Endothelial cell of umbilical vein (primary cell): ENCODE measurements around the gene NQO1. TPM values are rescaled to one million over a fixed set of nuclear protein-coding genes. Genes with fewer than 3 reads are reported as not detected.

Source experiments
- BruUV-seq: library from RNA; stranded (reverse); fragments of 400-500 nt; replicated peaks from 2 replicates; lab custom pipeline; 2021; lab: Mats Ljungman, UMichigan
- CTCF ChIA-PET: fragments of 300-600, 350-600 bp; sonication (Branson Sonifier 250); formaldehyde crosslinking; loops from one replicate; lab custom pipeline; 2021; ENCODE audit warnings: antibody characterized with exemption, inconsistent platforms; lab: Charles Lee
- POLR2A ChIA-PET: fragments of 300-600, 350-600 bp; sonication (Branson Sonifier 250); formaldehyde crosslinking; loops from one replicate; lab custom pipeline; 2021; ENCODE audit warnings: antibody characterized with exemption, inconsistent platforms; lab: Charles Lee
- DNase-seq: peaks from one replicate; pipeline ENCODE4 v3.0.0-alpha.2; 2011; ENCODE audit warnings: low read depth, low spot score
- FAIRE-seq: peaks from 2 replicates; lab custom pipeline; 2011; peaks lifted over from hg19 to GRCh38; lab: Jason Lieb, UNC
- H2AFZ ChIP-seq: 2 replicates; pipeline ENCODE4 v1.6.0; 2012; ENCODE audit warnings: low read depth, low read length, control low read depth, inconsistent platforms
- H3K27ac ChIP-seq: 2 replicates; pipeline ENCODE4 v1.5.1; 2011; ENCODE audit warnings: low read depth, mild to moderate bottlenecking, control low read depth, low read length, moderate library complexity; ENCODE audit not compliant: insufficient read depth
- H3K27me3 ChIP-seq, 2 experiments: 2 replicates each; pipeline versions ENCODE4 v1.6.0 to v1.6.1; 2011; ENCODE audit warnings: low read length in 2 of 2, mixed read lengths in 1 of 2; ENCODE audit not compliant: control insufficient read depth in 2 of 2, insufficient read depth in 2 of 2
- H3K36me3 ChIP-seq, 2 experiments: 2 replicates in 1 of 2; 3 replicates in 1 of 2; pipeline ENCODE4 v1.5.1; 2011; ENCODE audit warnings: low read length in 2 of 2, mild to moderate bottlenecking in 1 of 2, moderate library complexity in 1 of 2; ENCODE audit not compliant: control insufficient read depth in 2 of 2, insufficient read depth in 2 of 2; ENCODE audit errors: extremely low read depth in 1 of 2
- H3K4me1 ChIP-seq: 3 replicates; pipeline ENCODE4 v1.5.1; 2011; ENCODE audit warnings: mild to moderate bottlenecking, low read length; ENCODE audit not compliant: control insufficient read depth, insufficient read depth; ENCODE audit errors: extremely low read depth
- H3K4me2 ChIP-seq: 2 replicates; pipeline ENCODE4 v1.6.1; 2011; ENCODE audit warnings: low read length, control low read depth, mixed read lengths; ENCODE audit not compliant: insufficient read depth
- H3K4me3 ChIP-seq, 3 experiments: fragments of 200-600 bp in 1 of 3; sonication (generic), shearing (Covaris generic) in 1 of 3; replicated peaks in 1 of 3; 2 replicates each; pipeline ENCODE4 v1.5.1; 2011 to 2016; ENCODE audit warnings: control low read depth in 3 of 3, low read length in 3 of 3, mild to moderate bottlenecking in 2 of 3, inconsistent platforms in 1 of 3, low read depth in 1 of 3, moderate library complexity in 1 of 3; ENCODE audit not compliant: insufficient read depth in 1 of 3
- H3K79me2 ChIP-seq: 2 replicates; pipeline ENCODE4 v1.6.0; 2012; ENCODE audit warnings: low read length, inconsistent platforms; ENCODE audit not compliant: control insufficient read depth, insufficient read depth
- H3K9ac ChIP-seq: replicated peaks from 2 replicates; pipeline ENCODE3; 2011; ENCODE audit warnings: low read length, control low read depth; ENCODE audit not compliant: insufficient read depth; ENCODE audit errors: extremely low read depth
- H3K9me1 ChIP-seq: replicated peaks from 3 replicates; pipeline ENCODE4 v1.6.0; 2011; ENCODE audit warnings: mild to moderate bottlenecking, low read length; ENCODE audit not compliant: control insufficient read depth, insufficient read depth; ENCODE audit errors: extremely low read depth
- H3K9me3 ChIP-seq: replicated peaks from 2 replicates; pipeline ENCODE4 v1.5.1; 2012; ENCODE audit warnings: low read length, inconsistent platforms; ENCODE audit not compliant: control insufficient read depth, insufficient read depth
- H4K20me1 ChIP-seq: replicated peaks from 2 replicates; pipeline ENCODE3; 2011; ENCODE audit warnings: mild to moderate bottlenecking, low read length; ENCODE audit not compliant: control insufficient read depth, insufficient read depth; ENCODE audit errors: extremely low read depth
- EZH2 ChIP-seq: IDR thresholded peaks from 2 replicates; pipeline ENCODE4 v1.6.1; 2012; ENCODE audit warnings: borderline replicate concordance, low read depth, mild to moderate bottlenecking, moderate library complexity, low read length, inconsistent platforms; ENCODE audit not compliant: severe bottlenecking
- FOS ChIP-seq: IDR thresholded peaks from 2 replicates; pipeline ENCODE4 v1.6.1; 2011; ENCODE audit warnings: mild to moderate bottlenecking, low read length, moderate library complexity, borderline replicate concordance; ENCODE audit not compliant: insufficient read depth
- GATA2 ChIP-seq: IDR thresholded peaks from 2 replicates; pipeline ENCODE4 v1.7.0; 2011; ENCODE audit warnings: low read depth, mild to moderate bottlenecking, moderate library complexity, mixed read lengths, low read length; ENCODE audit not compliant: insufficient read length, insufficient read depth
- JUN ChIP-seq: IDR thresholded peaks from 2 replicates; pipeline ENCODE4 v1.6.1; 2011; ENCODE audit warnings: borderline replicate concordance, low read depth; ENCODE audit not compliant: insufficient read length, insufficient read depth
- MYC ChIP-seq: IDR thresholded peaks from one replicate; pipeline ENCODE4 v1.6.1; 2011; ENCODE audit warnings: mild to moderate bottlenecking, low read depth, low read length
- POLR2A ChIP-seq: IDR thresholded peaks from 2 replicates; pipeline ENCODE4 v1.6.1; 2012; ENCODE audit warnings: low read depth, mild to moderate bottlenecking, control low read depth, low read length
- POLR2AphosphoS5 ChIP-seq: IDR thresholded peaks from 2 replicates; pipeline ENCODE4 v1.6.1; 2012; ENCODE audit warnings: low read depth, mild to moderate bottlenecking, control low read depth, low read length, moderate library complexity; ENCODE audit not compliant: insufficient read depth
- dilution Hi-C: fragments of 300-500 bp; cut with MboI; formaldehyde crosslinking; loops from one replicate; pipeline ENCODE4 v1.15.0; 2019; ENCODE audit warnings: low sequenced_read_pairs; ENCODE audit not compliant: extremely low pct_ligation_motif_present
- intact Hi-C: fragments of 100-400 bp; cut with micrococcal nuclease; formaldehyde crosslinking; loops from one replicate; pipeline ENCODE4 v1.10.0; 2022
- polyA plus RNA-seq, 4 experiments: library from polyadenylated mRNA; depleted of rRNA in 3 of 4; stranded (reverse) in 3 of 4; unstranded in 1 of 4; fragments of >200 nt; gene quantifications; 2 replicates each; pipeline versions ENCODE4 v1.2.1 to v1.2.3, GENCODE V29; 2011 to 2012; ENCODE audit warnings: missing spikeins in 1 of 4
- total RNA-seq: library from RNA; stranded (reverse); gene quantifications from 2 replicates; pipeline ENCODE4 v1.2.3, GENCODE V29; 2021
- TF ChIP-seq, protein P1 (sequence below), 2 donors: IDR thresholded peaks; 1 replicate in 1 of 2; 2 replicates in 1 of 2; pipeline ENCODE4 v1.5.1; 2011; ENCODE audit warnings: low read length in 2 of 2, mild to moderate bottlenecking in 2 of 2, moderate library complexity in 2 of 2, control low read depth in 1 of 2, inconsistent platforms in 1 of 2, low read depth in 1 of 2; ENCODE audit not compliant: insufficient read depth in 1 of 2; ENCODE audit errors: extremely low read depth in 1 of 2
- TF ChIP-seq, protein P2 (sequence below): IDR thresholded peaks from 2 replicates; pipeline ENCODE4 v1.6.1; 2011; ENCODE audit not compliant: insufficient read depth, insufficient read length

Gene NQO1
- total and polyA plus RNA-seq, 2 donors (not counting 3 experiments of a cell fraction or from before 2014, with no cell fraction given): 257 to 345 TPM

DNA sequence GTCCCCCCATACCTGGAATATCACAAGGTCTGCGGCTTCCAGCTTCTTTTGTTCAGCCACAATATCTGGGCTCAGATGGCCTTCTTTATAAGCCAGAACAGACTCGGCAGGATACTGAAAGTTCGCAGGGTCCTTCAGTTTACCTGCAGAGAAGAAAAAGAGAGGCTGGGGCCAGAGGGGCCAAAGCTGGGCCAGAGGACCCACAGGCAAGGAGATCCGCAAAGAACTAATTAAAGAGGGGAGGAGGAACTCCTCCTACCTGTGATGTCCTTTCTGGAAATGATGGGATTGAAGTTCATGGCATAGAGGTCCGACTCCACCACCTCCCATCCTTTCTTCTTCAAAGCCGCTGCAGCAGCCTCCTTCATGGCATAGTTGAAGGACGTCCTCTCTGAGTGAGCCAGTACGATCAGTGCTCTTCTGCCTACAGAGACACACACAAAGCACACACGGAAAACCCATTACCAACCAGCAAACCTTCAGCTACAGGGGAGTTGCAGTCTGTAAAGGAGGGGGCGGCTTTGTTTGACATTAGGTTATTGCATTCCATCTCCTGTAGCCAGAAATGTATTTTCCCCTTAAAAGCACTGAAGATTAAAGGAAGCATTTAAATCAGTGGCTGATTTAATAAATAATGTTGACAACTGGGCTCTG is 8.1 kb downstream of the NQO1 start:
- CTCF ChIA-PET: interaction anchor here (1.7 to 3.2 kb wide), 2 partner anchors 36 to 212 kb away, joined by 4 to 10 read pairs; partner anchors contain the start of gene NOB1
- Histone ChIP-seq H3K27me3 (no peaks in the 10 kb centered on the region), H3K4me1 (peaks cover 1% of the 10 kb centered on the region), H4K20me1 (no peaks in the 10 kb centered on the region), H3K4me3 (no peak overlapping the region), H2AFZ (no peak overlapping the region), H3K4me2 (no peak overlapping the region), H3K9me1 (no peaks in the 10 kb centered on the region), H3K9ac (no peak overlapping the region), H3K27ac (no peak overlapping the region), H3K36me3 (peaks cover 17 to 36% of the 10 kb centered on the region in 2 experiments), H3K79me2 (peaks cover 36% of the 10 kb centered on the region), H3K9me3 (no peaks in the 10 kb centered on the region)
- DNase-seq (no peak), FAIRE-seq (no peak)
- BruUV-seq: no TSS peak
- dilution Hi-C loops: no loop called here
- intact Hi-C loops: no loop called here
- TF ChIP-seq EZH2 (no peak), FOS (no peak), JUN (no peak), MYC (no peak), POLR2AphosphoS5 (no peak), GATA2 (no peak), POLR2A (no peak)
- TF ChIP-seq, protein P1, sequence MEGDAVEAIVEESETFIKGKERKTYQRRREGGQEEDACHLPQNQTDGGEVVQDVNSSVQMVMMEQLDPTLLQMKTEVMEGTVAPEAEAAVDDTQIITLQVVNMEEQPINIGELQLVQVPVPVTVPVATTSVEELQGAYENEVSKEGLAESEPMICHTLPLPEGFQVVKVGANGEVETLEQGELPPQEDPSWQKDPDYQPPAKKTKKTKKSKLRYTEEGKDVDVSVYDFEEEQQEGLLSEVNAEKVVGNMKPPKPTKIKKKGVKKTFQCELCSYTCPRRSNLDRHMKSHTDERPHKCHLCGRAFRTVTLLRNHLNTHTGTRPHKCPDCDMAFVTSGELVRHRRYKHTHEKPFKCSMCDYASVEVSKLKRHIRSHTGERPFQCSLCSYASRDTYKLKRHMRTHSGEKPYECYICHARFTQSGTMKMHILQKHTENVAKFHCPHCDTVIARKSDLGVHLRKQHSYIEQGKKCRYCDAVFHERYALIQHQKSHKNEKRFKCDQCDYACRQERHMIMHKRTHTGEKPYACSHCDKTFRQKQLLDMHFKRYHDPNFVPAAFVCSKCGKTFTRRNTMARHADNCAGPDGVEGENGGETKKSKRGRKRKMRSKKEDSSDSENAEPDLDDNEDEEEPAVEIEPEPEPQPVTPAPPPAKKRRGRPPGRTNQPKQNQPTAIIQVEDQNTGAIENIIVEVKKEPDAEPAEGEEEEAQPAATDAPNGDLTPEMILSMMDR (IDR thresholded peaks at IDR 0.05; ENCODE audit: extremely low read depth in 1 of 2, insufficient read depth in 1 of 2, low read depth in 1 of 2, low read length in 2 of 2): no peak
- TF ChIP-seq, protein P2, sequence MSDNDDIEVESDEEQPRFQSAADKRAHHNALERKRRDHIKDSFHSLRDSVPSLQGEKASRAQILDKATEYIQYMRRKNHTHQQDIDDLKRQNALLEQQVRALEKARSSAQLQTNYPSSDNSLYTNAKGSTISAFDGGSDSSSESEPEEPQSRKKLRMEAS: no peak
- POLR2A ChIA-PET: no interaction called here
